Breast epithelium (tissue), 3 donors: Measurements from ENCODE around the gene ASIC1.

ENCODE experiments used
- POLR2A ChIP-seq: fragments of 450-650 bp; IDR thresholded peaks from one replicate; pipeline ENCODE4 v1.6.1; 2016; ENCODE audit warnings: antibody characterized with exemption, mild to moderate bottlenecking, moderate library complexity
- POLR2AphosphoS5 ChIP-seq, 3 donors: sonication (generic); formaldehyde crosslinking; IDR thresholded peaks; one replicate each; pipeline ENCODE4 v1.6.1; 2017; ENCODE audit warnings: antibody characterized with exemption in 3 of 3
- TF ChIP-seq, protein P1 (sequence below), 3 donors: fragments of 450-650 bp; IDR thresholded peaks; one replicate each; pipeline ENCODE4 v1.5.1; 2016 to 2017; ENCODE audit warnings: antibody characterized with exemption in 3 of 3, mild to moderate bottlenecking in 3 of 3, moderate library complexity in 3 of 3

DNA sequence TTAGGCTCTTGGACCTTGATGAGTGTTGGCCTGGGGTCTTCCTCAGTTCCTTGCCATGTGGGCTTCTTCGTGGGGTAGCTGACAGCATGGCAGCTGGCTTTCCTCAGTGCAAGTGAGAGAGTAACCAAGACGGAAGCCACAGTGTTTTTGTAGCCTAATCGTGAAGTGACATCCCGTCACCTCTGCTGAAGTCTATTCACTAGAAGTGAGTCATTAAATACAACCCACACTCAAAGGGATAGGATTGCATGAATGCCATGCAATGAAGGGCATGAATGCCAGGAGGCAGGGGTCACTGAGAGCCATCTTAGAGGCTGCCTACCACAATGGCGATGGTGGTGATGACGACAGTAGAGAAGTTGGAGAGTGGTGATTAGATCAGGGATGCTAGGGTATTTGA, 13.5 kb upstream of the ASIC1 start:
- TF ChIP-seq POLR2A (no peak), POLR2AphosphoS5 (IDR thresholded peaks at IDR 0.05) (no peak)
- TF ChIP-seq, protein P1, sequence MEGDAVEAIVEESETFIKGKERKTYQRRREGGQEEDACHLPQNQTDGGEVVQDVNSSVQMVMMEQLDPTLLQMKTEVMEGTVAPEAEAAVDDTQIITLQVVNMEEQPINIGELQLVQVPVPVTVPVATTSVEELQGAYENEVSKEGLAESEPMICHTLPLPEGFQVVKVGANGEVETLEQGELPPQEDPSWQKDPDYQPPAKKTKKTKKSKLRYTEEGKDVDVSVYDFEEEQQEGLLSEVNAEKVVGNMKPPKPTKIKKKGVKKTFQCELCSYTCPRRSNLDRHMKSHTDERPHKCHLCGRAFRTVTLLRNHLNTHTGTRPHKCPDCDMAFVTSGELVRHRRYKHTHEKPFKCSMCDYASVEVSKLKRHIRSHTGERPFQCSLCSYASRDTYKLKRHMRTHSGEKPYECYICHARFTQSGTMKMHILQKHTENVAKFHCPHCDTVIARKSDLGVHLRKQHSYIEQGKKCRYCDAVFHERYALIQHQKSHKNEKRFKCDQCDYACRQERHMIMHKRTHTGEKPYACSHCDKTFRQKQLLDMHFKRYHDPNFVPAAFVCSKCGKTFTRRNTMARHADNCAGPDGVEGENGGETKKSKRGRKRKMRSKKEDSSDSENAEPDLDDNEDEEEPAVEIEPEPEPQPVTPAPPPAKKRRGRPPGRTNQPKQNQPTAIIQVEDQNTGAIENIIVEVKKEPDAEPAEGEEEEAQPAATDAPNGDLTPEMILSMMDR (IDR thresholded peaks at IDR 0.05), result no peak
